ENCODE data around the gene HES4.

GRCh38 chr1:1046767-1047166 is 46.9 kb upstream of the HES4 start:
- TF ChIP-seq CTCF (IDR thresholded peaks at IDR 0.05) (no peak), EP300 (IDR thresholded peaks at IDR 0.05) (no peak)
